ENCODE measurements around the gene FCN3.
A peak's percentile ranks its signal among the peaks of the same experiment; 100 is the strongest.

- TF ChIP-seq CTCF (IDR thresholded peaks at IDR 0.05) (peak; percentile 37 to 68 (median 55)), POLR2A (IDR thresholded peaks at IDR 0.05) (no peak), EP300 (IDR thresholded peaks at IDR 0.05) (no peak)
Observed at GRCh38 chr1:27392096-27392777, 17.6 kb upstream of the FCN3 start, which contains the start of gene GPR3.

All from ovary (tissue), 3 donors.